Sigmoid colon (tissue), 7 donors: ENCODE measurements around the gene ATP10B. TPM values are rescaled to one million over a fixed set of nuclear protein-coding genes. Genes with fewer than 3 reads are reported as not detected.

Source experiments
- DNase-seq: peaks from one replicate; pipeline ENCODE4 v3.0.0-alpha.2; 2019
- H3K27ac ChIP-seq, 4 donors: fragments of 200-600 bp; sonication (generic); one replicate each; pipeline ENCODE4 v1.5.1; 2016 to 2019; ENCODE audit warnings: mild to moderate bottlenecking in 1 of 4
- H3K27me3 ChIP-seq, 3 donors: fragments of 200-600 bp; sonication (generic); one replicate each; pipeline ENCODE4 v1.5.1; 2019; ENCODE audit warnings: mild to moderate bottlenecking in 1 of 3
- H3K36me3 ChIP-seq, 4 donors: fragments of 200-600 bp; sonication (generic); one replicate each; pipeline ENCODE4 v1.5.1; 2016 to 2019
- H3K4me1 ChIP-seq, 4 donors: fragments of 200-600 bp; sonication (generic); one replicate each; pipeline ENCODE4 v1.5.1; 2017 to 2019
- H3K4me3 ChIP-seq, 4 donors: fragments of 200-600 bp; sonication (generic); one replicate each; pipeline ENCODE4 v1.5.1; 2017 to 2019; ENCODE audit warnings: mild to moderate bottlenecking in 2 of 4, moderate library complexity in 1 of 4
- H3K9me3 ChIP-seq, 4 donors: fragments of 200-600 bp in 3 of 4; sonication (generic) in 3 of 4; one replicate each; pipeline versions ENCODE4 v1.5.1 to v1.6.1; 2013 to 2019
- CTCF ChIP-seq, 4 experiments: fragments of 450-650 bp in 3 of 4; fragments of 200-600 bp in 1 of 4; IDR thresholded peaks; one replicate each; pipeline ENCODE4 v1.5.1; 2016 to 2019; ENCODE audit warnings: antibody characterized with exemption in 4 of 4, mild to moderate bottlenecking in 3 of 4, moderate library complexity in 2 of 4
- EP300 ChIP-seq, 4 donors: sonication (generic); formaldehyde crosslinking; IDR thresholded peaks; one replicate each; pipeline ENCODE4 v1.6.1; 2017; ENCODE audit warnings: antibody characterized with exemption in 4 of 4
- POLR2A ChIP-seq, 2 donors: fragments of 450-650 bp; IDR thresholded peaks; one replicate each; pipeline ENCODE4 v1.6.1; 2016; ENCODE audit warnings: antibody characterized with exemption in 2 of 2, mild to moderate bottlenecking in 2 of 2, moderate library complexity in 2 of 2
- POLR2AphosphoS5 ChIP-seq, 4 donors: sonication (generic); formaldehyde crosslinking; IDR thresholded peaks; one replicate each; pipeline ENCODE4 v1.6.1; 2017; ENCODE audit warnings: antibody characterized with exemption in 4 of 4
- WGBS, 2 donors: extraction: QIAGEN DNeasy Blood & Tissue Kit; methylation state at CpG; one replicate each; pipeline ENCODE4 v1.1.7; 2013; 5-methylcytosine and 5-hydroxymethylcytosine counted together
- intact Hi-C: fragments of 100-400 bp; cut with DNase I; formaldehyde crosslinking; loops from one replicate; pipeline ENCODE4 v1.15.1; 2023
- polyA plus RNA-seq, 3 donors: library from polyadenylated mRNA; stranded (reverse); fragments of 200-250 nt; gene quantifications; one replicate each; pipeline ENCODE4 v1.2.3, GENCODE V29; 2013
- total RNA-seq, 4 donors: library from RNA; depleted of rRNA; stranded (reverse); fragments of >200 nt; gene quantifications; one replicate each; pipeline ENCODE4 v1.1.0, GENCODE V29; 2016
- donor health status: healthy with polysubstance abuse.
- donor health status: Bipolar disorder and iron deficiency.
- donor health status: healthy.

Gene ATP10B
- total and polyA plus RNA-seq, 7 donors = 0.16 to 57.7 (median 1.4) TPM

GRCh38 chr5:160846642-160847041, 5.4 kb downstream of the ATP10B start:
- WGBS, 2 donors = 88 to 91% methylated on average over 3 of the region's 3 CpGs
- no peaks in the 10 kb centered on the region for H3K36me3 ChIP-seq
- TF ChIP-seq EP300 (IDR thresholded peaks at IDR 0.05) (no peak), POLR2A (IDR thresholded peaks at IDR 0.05) (no peak), POLR2AphosphoS5 (IDR thresholded peaks at IDR 0.05) (no peak), CTCF (IDR thresholded peaks at IDR 0.05) (no peak)
- peaks cover 0 to 3% (median 0%) of the 10 kb centered on the region in 4 donors for H3K9me3 ChIP-seq
- no peaks in the 10 kb centered on the region for H3K27me3 ChIP-seq
- H3K4me1 ChIP-seq = no peaks in the 10 kb centered on the region
- H3K4me3 ChIP-seq = no peak overlapping the region
- intact Hi-C loops = no loop called here
- DNase-seq = no peak
- H3K27ac ChIP-seq = no peak overlapping the region

- Histone ChIP-seq H3K27me3 (no peaks in the 10 kb centered on the region), H3K27ac (no peak overlapping the region), H3K4me3 (no peak overlapping the region), H3K9me3 (peaks cover 0 to 3% (median 0%) of the 10 kb centered on the region in 4 donors), H3K36me3 (no peaks in the 10 kb centered on the region), H3K4me1 (no peaks in the 10 kb centered on the region)
- TF ChIP-seq POLR2AphosphoS5 (IDR thresholded peaks at IDR 0.05) (no peak), CTCF (IDR thresholded peaks at IDR 0.05) (no peak), POLR2A (IDR thresholded peaks at IDR 0.05) (no peak), EP300 (IDR thresholded peaks at IDR 0.05) (no peak)
- no peak for DNase-seq
- intact Hi-C loops = no loop called here
- 58 to 90% methylated on average over 2 of the region's 2 CpGs for WGBS, 2 donors
These were observed 7.8 kb downstream of the ATP10B start for GRCh38 chr5:160844177-160844576.

GRCh38 chr5:160843240-160843639, 8.8 kb downstream of the ATP10B start:
- H3K27me3 ChIP-seq = no peaks in the 10 kb centered on the region
- no peak overlapping the region for H3K27ac ChIP-seq
- intact Hi-C loops = no loop called here
- H3K4me1 ChIP-seq = no peaks in the 10 kb centered on the region
- 29 to 59% methylated on average over 2 of the region's 2 CpGs for WGBS, 2 donors
- DNase-seq = no peak
- no peaks in the 10 kb centered on the region for H3K9me3 ChIP-seq
- TF ChIP-seq POLR2A (IDR thresholded peaks at IDR 0.05) = no peak
- TF ChIP-seq POLR2AphosphoS5 (IDR thresholded peaks at IDR 0.05) = no peak
- TF ChIP-seq EP300 (IDR thresholded peaks at IDR 0.05) = no peak
- no peak for TF ChIP-seq CTCF (IDR thresholded peaks at IDR 0.05)
- no peak overlapping the region for H3K4me3 ChIP-seq
- H3K36me3 ChIP-seq = no peaks in the 10 kb centered on the region

DNA sequence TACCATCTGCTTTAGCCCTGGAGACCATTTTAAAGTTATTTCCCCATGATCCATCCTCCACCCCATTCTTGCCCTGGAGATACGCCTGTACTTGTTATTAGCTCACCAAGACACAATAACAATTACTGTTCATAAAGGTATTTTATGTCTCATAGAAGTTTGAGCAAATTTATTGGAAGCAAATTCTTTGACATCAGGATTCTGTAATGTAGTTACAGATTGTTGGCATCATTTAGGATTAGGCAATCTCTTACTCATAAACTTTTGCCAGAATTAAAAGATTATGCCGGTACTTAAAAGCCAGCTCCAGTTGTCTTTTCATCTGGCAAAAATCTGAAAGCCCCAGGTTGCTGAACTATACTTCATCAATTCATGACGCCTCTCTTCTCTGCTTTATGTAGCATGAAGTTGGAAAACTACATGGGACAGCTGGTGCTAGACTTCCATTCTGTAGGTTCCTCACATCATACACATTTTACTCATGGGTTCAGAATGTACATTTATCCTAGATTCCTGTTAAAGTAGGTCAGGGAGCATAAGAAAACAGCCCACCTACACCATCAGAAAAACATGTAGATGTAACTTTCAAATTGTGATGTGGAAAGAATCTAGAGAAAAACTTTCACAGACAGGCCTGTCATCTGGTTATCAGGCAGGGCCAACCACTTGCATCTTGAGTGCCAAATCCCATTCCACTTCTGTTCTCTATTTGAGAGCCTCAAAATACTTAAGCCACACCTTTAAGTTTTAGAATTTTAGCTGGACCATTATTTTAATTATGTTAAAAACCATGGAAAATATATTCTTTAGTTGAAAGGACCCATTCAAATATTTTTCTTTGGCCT, 14.0 kb downstream of the ATP10B start:
- TF ChIP-seq POLR2AphosphoS5 (IDR thresholded peaks at IDR 0.05) (no peak), CTCF (IDR thresholded peaks at IDR 0.05) (no peak), EP300 (IDR thresholded peaks at IDR 0.05) (no peak), POLR2A (IDR thresholded peaks at IDR 0.05) (no peak)
- Histone ChIP-seq H3K27me3 (no peaks in the 10 kb centered on the region), H3K36me3 (no peaks in the 10 kb centered on the region), H3K4me3 (no peak overlapping the region), H3K9me3 (peaks cover 0 to 5% (median 0%) of the 10 kb centered on the region in 4 donors), H3K27ac (no peak overlapping the region), H3K4me1 (no peaks in the 10 kb centered on the region)
- intact Hi-C loops = no loop called here
- no peak for DNase-seq
- WGBS, 2 donors = 89 to 95% methylated on average over 3 of the region's 3 CpGs
